ENCODE data around the gene SCUBE2.

- no peak for TF ChIP-seq CTCF (IDR thresholded peaks at IDR 0.05; ENCODE audit: low read depth, low read length)
- no peak for TF ChIP-seq MAX (IDR thresholded peaks at IDR 0.05; ENCODE audit: low read depth, low read length)
Measured at GRCh38 chr11:9039198-9039597, 52.2 kb downstream of the SCUBE2 start.
